HG03442 (cell line): ENCODE measurements around the gene HSD3B7.

Source experiments
- ATAC-seq: cut with Tn5 transposase; IDR thresholded peaks from one replicate; pipeline ENCODE4 v1.9.1; 2021; ENCODE audit warnings: mild to moderate bottlenecking, moderate library complexity; ENCODE audit not compliant: unreplicated experiment

Gene HSD3B7

DNA sequence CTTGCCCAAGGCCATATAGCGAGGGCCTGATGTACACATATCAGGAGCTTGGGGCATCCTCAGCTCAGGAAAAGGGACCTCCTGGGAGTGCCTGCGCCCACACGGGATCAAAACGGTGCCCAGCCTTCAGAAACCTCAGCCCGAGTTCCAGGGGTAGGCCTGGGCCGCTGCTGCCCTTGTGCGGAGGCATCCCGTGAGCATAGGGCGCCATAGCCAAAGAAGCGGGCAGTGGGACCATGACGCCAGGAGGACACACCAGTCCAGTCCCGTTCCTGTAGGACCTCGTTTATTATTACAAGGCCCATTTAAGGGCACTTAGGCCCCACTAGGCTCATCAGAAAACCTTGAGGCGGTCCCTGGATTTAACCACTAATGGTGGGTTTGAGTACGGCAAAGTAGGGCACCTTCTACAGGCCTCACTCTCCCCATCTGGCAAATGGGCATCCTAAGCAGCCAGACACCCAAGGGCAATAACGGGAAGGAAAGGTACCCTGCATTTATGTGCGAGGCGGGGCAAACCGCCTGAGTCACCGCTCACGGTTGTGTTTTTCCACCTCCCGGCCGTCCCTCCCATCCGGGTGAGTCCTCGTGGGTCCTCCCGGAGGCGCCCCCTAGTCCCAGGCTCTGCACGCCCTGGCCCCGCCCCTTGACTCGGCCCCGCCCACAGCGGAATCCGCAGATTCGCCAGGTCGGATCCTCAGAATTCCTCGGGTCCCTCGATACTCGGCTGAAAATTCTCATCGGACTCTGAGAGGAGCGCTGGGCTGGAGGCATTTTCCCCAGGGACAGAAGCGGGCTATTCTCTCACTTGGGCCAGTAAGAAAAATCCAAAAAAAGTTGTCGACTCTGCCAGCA lies 28.2 kb upstream of the HSD3B7 start:
- peak; percentile 36 for ATAC-seq

DNA sequence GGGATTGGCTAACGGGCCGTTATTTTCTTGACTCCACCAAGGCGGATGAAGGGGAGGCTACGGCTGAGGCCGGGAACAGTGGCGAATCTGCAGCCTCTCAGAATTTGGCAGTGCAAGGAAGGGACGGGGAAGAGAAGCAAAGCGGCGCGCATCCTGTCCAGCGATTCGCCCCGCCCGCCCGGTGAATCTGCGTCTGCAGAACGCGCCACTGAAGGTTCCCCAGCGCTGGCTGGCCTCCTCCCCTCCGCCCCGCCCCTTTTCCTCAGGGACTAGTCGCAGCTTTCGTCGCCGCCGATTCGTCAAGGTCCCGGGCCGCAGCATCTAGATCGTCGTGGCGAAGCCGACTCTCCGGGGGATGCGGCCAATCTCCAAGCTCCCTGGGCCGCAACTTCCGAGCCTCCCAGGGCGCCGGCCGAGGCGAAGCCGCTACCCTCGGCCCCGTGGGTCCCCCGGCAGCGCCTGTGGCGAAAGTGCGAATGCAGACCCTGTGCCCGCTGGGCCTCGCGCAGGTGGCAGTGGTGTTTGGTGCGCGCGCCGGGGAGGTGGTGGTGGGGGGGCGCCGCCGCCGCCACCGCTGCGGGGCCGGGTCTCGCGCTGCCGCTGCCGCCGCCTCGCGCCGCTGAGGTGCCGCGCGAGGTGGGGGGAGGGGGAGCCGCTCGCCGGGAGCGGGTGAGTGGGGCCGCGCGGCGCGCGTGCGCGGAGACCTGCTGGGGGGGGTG lies 27.4 kb upstream of the HSD3B7 start, which contains the start of gene SETD1A:
Gene SETD1A (plus strand): TSS at position 299 of the 719 bp plus-strand sequence. CDS start 978 bp downstream, outside the sequence.
- peak; percentile 60 for ATAC-seq

DNA sequence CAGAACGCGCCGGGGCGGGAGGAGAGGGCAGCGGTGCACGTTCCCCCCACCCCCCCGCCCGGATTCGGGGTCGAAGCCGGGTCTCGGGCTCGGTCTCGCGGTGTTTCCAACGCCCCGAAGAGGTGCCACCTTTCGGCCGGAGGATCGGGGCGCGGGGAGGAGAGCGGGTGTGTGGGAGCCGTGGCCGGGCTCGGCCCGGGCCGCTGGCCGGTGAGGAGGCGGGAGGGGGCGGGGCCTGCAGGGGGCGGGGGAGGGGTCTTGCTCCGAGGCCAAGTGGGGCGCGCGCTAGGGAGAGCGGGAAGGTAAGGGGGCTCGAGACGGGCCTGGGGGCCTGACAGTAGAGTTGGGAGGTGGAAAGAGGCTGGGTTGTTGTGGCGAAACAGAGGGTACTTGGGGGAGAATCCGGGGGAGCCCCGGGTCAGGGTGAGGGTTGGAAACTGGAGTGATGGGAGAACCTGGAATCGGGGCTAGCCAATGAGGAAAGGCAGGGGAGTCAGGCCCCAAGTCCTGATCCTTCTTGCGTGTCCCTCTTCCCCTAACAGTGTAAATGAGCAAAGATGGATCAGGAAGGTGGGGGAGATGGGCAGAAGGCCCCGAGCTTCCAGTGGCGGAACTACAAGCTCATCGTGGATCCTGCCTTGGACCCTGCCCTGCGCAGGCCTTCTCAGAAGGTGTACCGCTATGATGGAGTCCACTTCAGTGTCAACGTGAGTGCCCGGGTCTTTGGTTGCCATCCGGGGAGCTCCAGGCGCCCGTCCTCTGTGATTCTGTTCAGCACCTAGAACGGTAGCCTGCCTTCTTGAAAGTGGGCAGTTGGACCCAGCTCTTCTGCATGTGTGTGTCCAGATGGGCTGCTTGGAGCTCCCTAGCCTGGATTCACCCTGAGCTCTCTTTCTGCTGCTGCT lies 26.6 kb upstream of the HSD3B7 start:
- peak; percentile 33 for ATAC-seq

DNA sequence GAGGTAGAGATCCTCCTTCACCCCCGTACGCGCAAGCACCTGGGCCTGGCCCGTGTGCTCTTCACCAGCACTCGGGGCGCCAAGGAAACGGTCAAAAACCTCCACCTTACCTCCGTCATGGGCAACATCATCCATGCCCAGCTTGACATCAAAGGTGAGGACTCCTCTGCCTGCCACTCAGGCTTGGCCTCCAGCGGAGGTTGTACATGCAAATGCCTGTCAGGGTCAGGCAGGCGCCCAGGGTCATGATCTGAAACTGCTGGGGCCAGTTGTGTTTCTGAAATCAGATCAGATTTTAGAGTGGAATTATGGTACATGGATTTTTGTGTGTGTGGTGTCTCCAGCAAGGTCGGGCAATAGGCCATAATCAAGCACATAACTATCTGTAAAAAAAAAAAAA lies 23.6 kb upstream of the HSD3B7 start:
- no peak for ATAC-seq

DNA sequence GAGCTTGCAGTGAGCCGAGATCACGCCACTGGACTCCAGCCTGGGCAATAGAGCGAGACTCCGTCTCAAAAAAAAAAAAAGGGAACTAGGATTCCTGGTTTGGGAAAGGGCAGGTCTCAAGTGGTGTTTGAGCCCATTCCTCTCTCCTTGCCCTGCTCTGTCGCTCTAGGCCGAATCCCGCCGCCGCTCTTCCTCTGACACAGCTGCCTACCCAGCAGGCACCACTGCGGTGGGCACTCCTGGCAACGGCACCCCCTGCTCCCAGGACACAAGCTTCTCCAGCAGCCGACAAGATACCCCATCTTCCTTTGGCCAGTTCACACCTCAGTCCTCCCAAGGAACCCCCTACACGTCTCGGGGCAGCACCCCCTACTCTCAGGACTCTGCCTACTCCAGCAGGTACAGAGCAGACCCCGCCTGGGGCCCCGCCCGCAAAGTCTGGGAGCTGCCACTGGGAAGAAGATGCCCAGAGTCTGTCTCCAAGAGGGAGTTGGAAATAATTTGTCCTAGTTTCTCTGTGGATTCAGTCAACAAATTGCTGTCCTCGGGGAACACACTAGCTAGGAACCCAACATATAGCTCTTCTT lies 21.0 kb upstream of the HSD3B7 start:
- ATAC-seq = no peak

DNA sequence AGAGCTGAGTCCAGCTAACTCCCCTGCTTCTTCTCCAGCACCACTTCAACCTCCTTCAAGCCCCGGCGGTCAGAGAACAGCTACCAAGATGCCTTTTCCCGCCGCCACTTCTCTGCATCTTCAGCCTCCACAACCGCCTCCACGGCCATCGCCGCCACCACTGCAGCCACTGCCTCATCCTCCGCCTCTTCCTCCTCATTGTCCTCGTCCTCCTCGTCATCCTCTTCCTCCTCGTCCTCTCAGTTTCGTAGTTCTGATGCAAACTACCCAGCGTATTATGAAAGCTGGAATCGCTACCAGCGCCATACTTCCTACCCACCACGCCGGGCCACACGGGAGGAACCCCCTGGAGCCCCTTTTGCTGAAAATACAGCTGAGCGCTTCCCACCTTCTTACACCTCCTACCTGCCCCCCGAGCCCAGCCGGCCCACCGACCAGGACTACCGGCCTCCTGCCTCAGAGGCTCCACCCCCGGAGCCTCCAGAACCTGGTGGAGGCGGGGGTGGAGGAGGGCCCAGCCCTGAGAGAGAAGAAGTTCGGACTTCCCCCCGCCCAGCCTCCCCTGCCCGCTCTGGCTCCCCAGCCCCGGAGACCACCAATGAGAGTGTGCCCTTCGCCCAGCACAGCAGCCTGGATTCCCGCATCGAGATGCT lies 20.3 kb upstream of the HSD3B7 start:
- no peak for ATAC-seq

DNA sequence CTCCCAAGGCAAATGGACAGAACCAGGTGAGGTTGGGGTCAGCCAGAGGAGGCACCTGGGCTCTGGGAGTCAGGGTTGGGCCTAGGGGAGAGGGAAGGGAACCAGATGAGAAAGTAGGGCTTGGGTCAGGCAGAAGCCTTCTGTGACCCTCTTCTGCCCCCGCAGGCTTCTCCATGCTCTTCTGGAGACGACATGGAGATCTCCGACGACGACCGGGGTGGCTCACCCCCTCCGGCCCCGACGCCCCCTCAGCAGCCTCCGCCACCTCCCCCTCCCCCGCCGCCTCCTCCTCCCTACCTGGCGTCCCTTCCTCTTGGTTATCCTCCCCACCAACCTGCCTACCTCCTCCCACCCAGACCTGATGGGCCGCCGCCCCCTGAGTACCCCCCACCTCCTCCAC lies 19.6 kb upstream of the HSD3B7 start:
- no peak for ATAC-seq

DNA sequence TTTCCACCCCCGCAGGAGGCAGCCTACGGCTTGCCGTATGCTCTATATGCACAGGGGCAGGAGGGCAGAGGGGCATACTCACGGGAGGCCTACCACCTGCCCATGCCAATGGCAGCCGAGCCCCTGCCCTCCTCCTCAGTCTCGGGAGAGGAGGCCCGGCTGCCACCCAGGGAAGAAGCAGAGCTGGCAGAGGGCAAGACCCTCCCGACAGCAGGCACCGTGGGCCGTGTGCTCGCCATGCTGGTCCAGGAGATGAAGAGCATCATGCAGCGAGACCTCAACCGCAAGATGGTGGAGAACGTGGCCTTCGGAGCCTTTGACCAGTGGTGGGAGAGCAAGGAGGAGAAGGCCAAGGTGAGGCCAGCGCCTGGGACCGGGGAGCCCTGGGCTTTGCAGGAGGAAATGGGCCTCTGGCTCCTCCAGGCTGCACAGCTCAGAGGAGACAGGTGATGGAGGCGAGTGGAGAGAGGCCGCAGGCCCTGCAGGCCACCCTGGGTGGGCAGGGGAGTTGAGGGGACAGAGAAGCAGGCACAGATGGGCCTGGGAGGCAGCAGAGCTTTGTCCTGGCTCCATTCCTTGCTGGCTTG lies 18.9 kb upstream of the HSD3B7 start:
- no peak for ATAC-seq

DNA sequence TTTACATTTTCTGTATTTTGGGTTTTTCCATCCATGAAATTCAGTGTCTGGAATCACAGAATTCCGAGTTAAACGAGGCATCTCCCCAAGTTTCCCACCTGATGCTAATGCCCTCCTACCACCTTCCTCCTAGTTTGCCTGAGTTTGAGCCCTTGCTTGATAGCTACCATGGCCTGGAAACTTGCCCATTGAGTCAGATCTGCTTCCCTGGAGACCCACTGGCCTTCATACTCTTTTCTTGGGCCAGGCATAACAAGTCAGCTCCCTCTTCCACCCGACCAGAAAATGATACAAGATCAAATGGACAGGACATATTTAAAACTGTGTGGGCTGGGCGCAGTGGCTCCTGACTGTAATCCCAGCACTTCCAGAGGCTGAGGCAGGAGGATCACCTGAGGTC lies 17.2 kb upstream of the HSD3B7 start:
- no peak for ATAC-seq

DNA sequence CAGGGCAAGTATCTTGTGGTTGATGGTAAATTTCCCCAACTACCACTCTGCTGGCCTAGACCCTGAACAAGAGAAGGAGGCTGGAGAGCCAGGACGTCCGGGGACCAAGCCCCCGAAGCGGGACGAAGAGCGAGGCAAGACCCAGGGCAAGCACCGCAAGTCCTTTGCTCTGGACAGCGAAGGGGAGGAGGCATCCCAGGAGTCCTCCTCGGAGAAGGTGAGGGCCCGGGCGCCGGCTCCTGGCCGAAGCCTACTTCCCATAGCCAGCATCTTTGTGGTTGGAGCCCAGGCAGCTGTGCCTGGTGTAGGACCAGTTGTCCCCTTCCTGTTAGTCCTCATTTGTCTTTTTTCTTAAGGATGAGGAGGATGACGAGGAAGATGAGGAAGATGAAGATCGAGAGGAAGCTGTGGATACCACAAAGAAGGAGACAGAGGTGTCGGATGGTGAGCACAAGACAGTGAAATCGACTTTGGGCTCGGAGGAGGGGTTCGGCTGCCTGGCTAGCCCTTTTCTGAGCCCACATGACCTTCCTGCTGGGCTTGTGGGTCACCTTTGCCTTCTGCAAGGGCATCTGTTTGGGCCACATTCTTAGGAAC lies 15.7 kb upstream of the HSD3B7 start:
- ATAC-seq = no peak

DNA sequence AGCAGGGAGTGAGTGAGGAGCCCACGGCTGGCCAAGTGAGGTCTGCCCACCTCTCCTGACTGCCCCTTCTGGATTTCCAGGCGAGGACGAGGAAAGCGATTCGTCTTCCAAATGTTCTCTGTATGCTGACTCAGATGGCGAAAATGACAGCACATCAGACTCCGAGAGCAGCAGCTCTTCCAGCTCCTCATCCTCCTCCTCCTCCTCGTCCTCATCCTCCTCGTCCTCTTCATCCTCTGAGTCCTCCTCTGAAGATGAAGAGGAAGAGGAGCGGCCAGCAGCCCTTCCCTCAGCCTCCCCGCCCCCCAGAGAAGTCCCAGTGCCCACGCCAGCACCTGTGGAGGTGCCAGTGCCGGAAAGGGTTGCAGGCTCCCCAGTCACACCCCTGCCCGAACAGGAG lies 13.7 kb upstream of the HSD3B7 start:
- ATAC-seq = no peak

DNA sequence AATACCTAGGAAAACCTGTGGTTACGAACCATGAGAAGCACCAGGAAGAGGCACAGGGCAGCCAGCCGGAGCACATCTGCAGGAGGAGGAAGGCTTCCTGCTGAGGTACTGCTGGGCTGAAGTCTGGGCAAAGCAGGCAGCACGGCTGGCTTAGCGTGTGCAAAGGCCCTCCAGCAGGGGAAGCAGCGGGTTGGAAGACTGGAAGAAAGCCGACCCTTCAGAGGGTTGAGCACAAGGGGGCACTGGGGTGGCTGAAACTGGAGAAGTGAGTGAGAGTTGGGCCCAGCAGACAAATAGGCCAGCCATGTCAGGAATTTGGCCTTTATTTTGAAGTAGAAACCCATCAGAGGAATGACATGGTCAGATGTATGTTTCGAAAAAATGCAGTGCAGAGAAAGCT lies 12.1 kb upstream of the HSD3B7 start:
- ATAC-seq = no peak

DNA sequence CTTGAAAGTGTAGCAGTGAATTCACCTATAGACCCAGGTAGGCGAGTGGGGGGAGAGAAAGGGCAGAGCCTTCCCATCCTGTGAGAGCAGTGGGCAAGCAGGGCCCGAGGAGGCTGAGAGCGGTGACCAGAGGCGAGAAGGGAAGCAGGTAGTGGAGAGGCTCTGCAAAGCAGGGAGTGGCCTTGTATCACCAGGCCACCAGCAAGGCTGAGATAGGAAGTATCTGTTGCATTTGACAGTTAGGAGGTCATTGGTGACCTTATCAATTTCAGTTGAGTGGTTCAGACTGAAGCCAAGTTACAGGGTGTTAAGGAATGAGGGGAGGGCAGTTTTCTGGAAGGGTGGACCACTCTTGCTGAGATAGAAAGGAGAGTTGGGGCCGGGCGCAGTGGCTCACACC lies 10.7 kb upstream of the HSD3B7 start:
- ATAC-seq = no peak

DNA sequence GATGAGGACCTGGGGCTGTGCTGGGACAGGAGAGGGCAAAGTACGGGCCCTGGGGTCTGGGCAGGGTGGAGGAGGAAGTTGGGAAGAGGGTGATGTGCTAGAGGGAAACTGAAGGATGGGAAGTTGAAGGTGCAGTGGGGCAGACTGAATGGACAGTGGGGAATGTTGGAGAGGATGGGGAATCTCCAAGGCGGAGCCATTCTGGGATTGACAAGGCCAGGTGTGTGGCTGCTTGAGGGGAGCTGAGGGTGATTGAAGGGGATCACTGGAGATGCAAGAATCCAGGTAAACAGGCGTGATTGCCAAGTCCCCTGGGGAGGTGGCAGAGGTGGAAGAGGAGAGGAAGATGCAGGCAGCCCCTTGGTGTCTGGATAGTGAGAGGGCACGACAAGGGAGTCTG lies 8.5 kb upstream of the HSD3B7 start:
- no peak for ATAC-seq

DNA sequence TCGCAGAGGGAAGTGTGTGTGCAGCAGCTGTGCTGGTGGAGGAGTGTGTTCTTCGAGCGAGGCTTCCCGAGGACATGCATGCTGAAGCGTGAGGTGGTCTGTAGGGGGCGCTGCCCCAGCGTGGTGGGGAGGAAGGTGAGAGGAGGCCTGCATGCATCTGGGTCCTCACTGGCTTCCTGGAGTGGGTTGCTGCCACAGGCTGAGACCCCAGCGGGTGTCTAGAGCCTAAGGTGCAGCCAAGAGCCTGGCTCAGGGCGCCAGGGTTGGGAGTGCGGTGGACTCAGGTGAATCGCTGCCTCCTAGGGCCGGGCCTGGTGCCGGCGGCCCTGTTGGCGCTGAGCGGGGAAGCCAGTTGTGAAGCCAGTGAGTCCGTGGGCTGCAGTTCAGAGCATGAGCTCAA lies 7.5 kb upstream of the HSD3B7 start:
- ATAC-seq = no peak

DNA sequence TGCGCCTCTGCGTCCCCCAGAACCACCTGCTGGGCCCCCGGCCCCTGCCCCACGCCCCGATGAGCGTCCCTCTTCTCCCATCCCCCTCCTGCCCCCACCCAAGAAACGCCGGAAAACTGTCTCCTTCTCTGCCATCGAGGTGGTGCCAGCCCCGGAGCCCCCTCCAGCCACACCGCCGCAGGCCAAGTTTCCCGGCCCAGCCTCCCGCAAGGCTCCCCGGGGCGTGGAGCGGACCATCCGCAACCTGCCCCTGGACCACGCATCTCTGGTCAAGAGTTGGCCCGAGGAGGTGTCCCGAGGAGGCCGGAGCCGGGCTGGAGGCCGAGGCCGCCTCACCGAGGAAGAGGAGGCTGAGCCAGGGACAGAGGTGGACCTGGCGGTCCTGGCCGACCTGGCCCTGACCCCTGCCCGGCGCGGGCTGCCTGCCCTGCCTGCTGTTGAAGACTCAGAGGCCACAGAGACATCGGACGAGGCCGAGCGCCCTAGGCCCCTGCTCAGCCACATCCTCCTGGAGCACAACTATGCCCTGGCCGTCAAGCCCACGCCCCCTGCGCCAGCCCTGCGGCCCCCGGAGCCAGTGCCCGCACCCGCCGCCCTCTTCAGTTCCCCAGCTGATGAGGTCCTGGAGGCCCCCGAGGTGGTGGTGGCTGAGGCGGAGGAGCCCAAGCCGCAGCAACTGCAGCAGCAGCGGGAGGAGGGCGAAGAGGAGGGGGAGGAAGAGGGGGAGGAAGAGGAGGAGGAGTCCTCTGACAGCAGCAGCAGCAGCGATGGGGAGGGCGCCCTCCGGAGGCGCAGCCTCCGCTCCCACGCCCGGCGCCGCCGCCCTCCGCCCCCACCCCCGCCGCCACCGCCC lies 5.6 kb upstream of the HSD3B7 start:
- no peak for ATAC-seq

DNA sequence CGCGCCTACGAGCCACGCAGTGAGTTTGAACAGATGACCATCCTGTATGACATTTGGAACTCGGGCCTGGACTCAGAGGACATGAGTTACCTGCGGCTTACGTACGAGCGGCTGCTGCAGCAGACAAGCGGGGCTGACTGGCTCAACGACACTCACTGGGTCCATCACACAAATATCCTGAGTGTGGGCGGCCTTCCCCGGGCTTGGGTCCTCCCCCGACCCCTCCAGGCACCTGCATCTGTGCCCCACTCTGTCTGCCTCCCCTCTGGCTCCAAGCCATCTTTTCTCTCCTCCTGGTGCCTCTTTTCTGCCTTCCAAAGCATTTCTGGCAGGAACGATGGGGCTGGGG lies 5.0 kb upstream of the HSD3B7 start:
- no peak for ATAC-seq

DNA sequence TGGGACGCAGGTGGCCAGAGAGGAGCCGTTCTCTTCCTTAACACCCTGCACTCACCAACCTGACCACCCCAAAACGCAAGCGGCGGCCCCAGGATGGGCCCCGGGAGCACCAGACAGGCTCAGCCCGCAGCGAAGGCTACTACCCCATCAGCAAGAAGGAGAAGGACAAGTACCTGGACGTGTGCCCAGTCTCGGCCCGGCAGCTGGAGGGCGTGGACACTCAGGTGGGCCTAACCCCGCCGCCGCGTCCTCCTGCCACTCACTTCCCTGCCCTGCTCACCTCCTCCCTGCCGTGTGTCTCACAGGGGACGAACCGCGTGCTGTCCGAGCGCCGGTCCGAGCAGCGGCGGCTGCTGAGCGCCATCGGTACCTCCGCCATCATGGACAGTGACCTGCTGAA lies 4.6 kb upstream of the HSD3B7 start:
- no peak for ATAC-seq

DNA sequence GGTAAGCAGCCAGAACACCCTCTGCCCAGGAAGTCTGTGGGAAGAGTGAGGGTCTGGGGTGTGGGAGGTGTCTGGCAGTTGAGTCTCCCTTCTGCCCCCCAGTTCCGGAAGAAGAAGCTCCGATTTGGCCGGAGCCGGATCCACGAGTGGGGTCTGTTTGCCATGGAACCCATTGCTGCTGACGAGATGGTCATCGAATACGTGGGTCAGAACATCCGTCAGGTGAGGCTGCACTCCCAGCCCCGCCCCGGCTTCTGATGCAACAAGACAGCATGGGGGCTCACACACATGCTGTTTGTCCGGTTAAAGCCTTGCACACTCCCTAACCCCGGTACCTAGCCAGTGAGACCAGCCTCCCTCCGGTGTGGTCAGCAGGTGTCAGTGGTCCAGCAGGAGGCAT lies 4.0 kb upstream of the HSD3B7 start:
- ATAC-seq = no peak
